ENCODE data around the gene TMEM53.

GRCh38 chr1:44643721-44644334 lies 30.5 kb downstream of the TMEM53 start:
- TF ChIP-seq CTCF (IDR thresholded peaks at IDR 0.05): no peak
- no peak for TF ChIP-seq POLR2A (IDR thresholded peaks at IDR 0.05)

Measured in lower leg skin (tissue), 3 donors.